ENCODE data around the gene SIM1. TPM values are rescaled to one million over a fixed set of nuclear protein-coding genes. Genes with fewer than 3 reads are reported as not detected.

The SIM1 gene
- total RNA-seq, 2 experiments from 2014 or later = not detected

GRCh38 chr6:100459592-100460184 is 5.0 kb downstream of the SIM1 start:
- POLR2A ChIA-PET = no interaction called here
- CTCF ChIA-PET = interaction anchor here (0.6 to 1.2 kb wide), 4 partner anchors 8 to 459 kb away, joined by 3 to 6 read pairs (median 3); no protein-coding TSS in a partner anchor
- Mint-ChIP-seq H3K27me3 (peaks cover 84% of the 10 kb centered on the region), H3K4me1 (ENCODE audit: low read depth) (peaks cover 6% of the 10 kb centered on the region), H3K27ac (no peak overlapping the region), H3K4me3 (no peak overlapping the region), H3K9me3 (peaks cover 5% of the 10 kb centered on the region), H3K36me3 (peaks cover 30% of the 10 kb centered on the region)
- no peak for DNase-seq
- intact Hi-C loops (cut with micrococcal nuclease) = loop anchor here (5.0 kb wide), 2 partner anchors 857 to 1632 kb away; no protein-coding TSS in a partner anchor

GRCh38 chr6:100458841-100459591 is 5.7 kb downstream of the SIM1 start:
- H3K4me1 Mint-ChIP-seq (ENCODE audit: low read depth) = peaks cover 6% of the 10 kb centered on the region
- no peak overlapping the region for H3K4me3 Mint-ChIP-seq
- peaks cover 32% of the 10 kb centered on the region for H3K36me3 Mint-ChIP-seq
- H3K9me3 Mint-ChIP-seq = peaks cover 5% of the 10 kb centered on the region
- CTCF ChIA-PET = no interaction called here
- peaks cover 89% of the 10 kb centered on the region for H3K27me3 Mint-ChIP-seq
- H3K27ac Mint-ChIP-seq = no peak overlapping the region
- DNase-seq = no peak
- intact Hi-C loops (cut with micrococcal nuclease) = loop anchor here (5.0 kb wide), 1 partner anchor 857 kb away; no protein-coding TSS in a partner anchor
- POLR2A ChIA-PET = no interaction called here

- peaks cover 29% of the 10 kb centered on the region for H3K36me3 Mint-ChIP-seq
- intact Hi-C loops (cut with micrococcal nuclease) = loop anchor here (5.0 kb wide), 1 partner anchor 855 kb away; no protein-coding TSS in a partner anchor
- peaks cover 86% of the 10 kb centered on the region for H3K27me3 Mint-ChIP-seq
- peaks cover 5% of the 10 kb centered on the region for H3K9me3 Mint-ChIP-seq
- DNase-seq = no peak
- CTCF ChIA-PET = no interaction called here
- H3K4me1 Mint-ChIP-seq (ENCODE audit: low read depth) = peaks cover 6% of the 10 kb centered on the region
- no peak overlapping the region for H3K4me3 Mint-ChIP-seq
- POLR2A ChIA-PET = no interaction called here
- no peak overlapping the region for H3K27ac Mint-ChIP-seq
These were observed 7.3 kb downstream of the SIM1 start for GRCh38 chr6:100457311-100457990.

- intact Hi-C loops (cut with micrococcal nuclease) = loop anchor here (5.0 kb wide), 1 partner anchor 855 kb away; no protein-coding TSS in a partner anchor
- Mint-ChIP-seq H3K27ac (no peak overlapping the region), H3K4me3 (no peak overlapping the region), H3K27me3 (peaks cover 81% of the 10 kb centered on the region), H3K4me1 (ENCODE audit: low read depth) (peaks cover 3% of the 10 kb centered on the region), H3K36me3 (peaks cover 26% of the 10 kb centered on the region), H3K9me3 (peaks cover 5% of the 10 kb centered on the region)
- CTCF ChIA-PET = no interaction called here
- POLR2A ChIA-PET = no interaction called here
- DNase-seq = no peak
These were observed 7.8 kb downstream of the SIM1 start for GRCh38 chr6:100456908-100457235.

GRCh38 chr6:100456141-100456907 is 8.4 kb downstream of the SIM1 start:
- intact Hi-C loops (cut with micrococcal nuclease) = loop anchor here (5.0 kb wide), 1 partner anchor 854 kb away; no protein-coding TSS in a partner anchor
- no peak overlapping the region for H3K4me3 Mint-ChIP-seq
- CTCF ChIA-PET = no interaction called here

GRCh38 chr6:100455230-100456124 is 9.2 kb downstream of the SIM1 start:
- intact Hi-C loops (cut with micrococcal nuclease) = loop anchor here (5.0 kb wide), 1 partner anchor 853 kb away; no protein-coding TSS in a partner anchor
- Mint-ChIP-seq H3K36me3 (peaks cover 23% of the 10 kb centered on the region), H3K27ac (no peak overlapping the region), H3K9me3 (peaks cover 5% of the 10 kb centered on the region), H3K4me1 (ENCODE audit: low read depth) (peaks cover 3% of the 10 kb centered on the region), H3K27me3 (peaks cover 70% of the 10 kb centered on the region), H3K4me3 (no peak overlapping the region)
- DNase-seq = no peak
- ChIA-PET POLR2A (no interaction called here), CTCF (no interaction called here)

More at GRCh38 chr6:100456141-100456907, 8.4 kb downstream of the SIM1 start:
- POLR2A ChIA-PET = no interaction called here
- H3K4me1 Mint-ChIP-seq (ENCODE audit: low read depth) = peaks cover 3% of the 10 kb centered on the region
- no peak for DNase-seq
- no peak overlapping the region for H3K27ac Mint-ChIP-seq
- H3K27me3 Mint-ChIP-seq = peaks cover 76% of the 10 kb centered on the region
- H3K36me3 Mint-ChIP-seq = peaks cover 24% of the 10 kb centered on the region
- peaks cover 5% of the 10 kb centered on the region for H3K9me3 Mint-ChIP-seq

GRCh38 chr6:100454551-100455229 is 10.0 kb downstream of the SIM1 start:
- DNase-seq = no peak
- Mint-ChIP-seq H3K27me3 (peaks cover 66% of the 10 kb centered on the region), H3K36me3 (peaks cover 23% of the 10 kb centered on the region), H3K4me3 (no peak overlapping the region), H3K4me1 (ENCODE audit: low read depth) (peaks cover 3% of the 10 kb centered on the region), H3K27ac (no peak overlapping the region), H3K9me3 (peaks cover 5% of the 10 kb centered on the region)
- POLR2A ChIA-PET = no interaction called here
- intact Hi-C loops (cut with micrococcal nuclease) = loop anchor here (5.0 kb wide), 1 partner anchor 852 kb away; no protein-coding TSS in a partner anchor
- CTCF ChIA-PET = no interaction called here

GRCh38 chr6:100453701-100454521 is 10.8 kb downstream of the SIM1 start:
- ChIA-PET CTCF (no interaction called here), POLR2A (no interaction called here)
- H3K27me3 Mint-ChIP-seq = peaks cover 66% of the 10 kb centered on the region
- no peak for DNase-seq
- H3K4me1 Mint-ChIP-seq (ENCODE audit: low read depth) = peaks cover 3% of the 10 kb centered on the region
- H3K36me3 Mint-ChIP-seq = peaks cover 22% of the 10 kb centered on the region
- no peak overlapping the region for H3K27ac Mint-ChIP-seq
- H3K9me3 Mint-ChIP-seq = peaks cover 5% of the 10 kb centered on the region
- intact Hi-C loops (cut with micrococcal nuclease) = no loop called here
- no peak overlapping the region for H3K4me3 Mint-ChIP-seq

- Mint-ChIP-seq H3K4me3 (no peak overlapping the region), H3K27me3 (peaks cover 66% of the 10 kb centered on the region), H3K27ac (no peak overlapping the region), H3K4me1 (ENCODE audit: low read depth) (peaks cover 3% of the 10 kb centered on the region), H3K36me3 (peaks cover 21% of the 10 kb centered on the region), H3K9me3 (peaks cover 5% of the 10 kb centered on the region)
- intact Hi-C loops (cut with micrococcal nuclease) = no loop called here
- ChIA-PET CTCF (no interaction called here), POLR2A (no interaction called here)
- no peak for DNase-seq
These were observed 11.7 kb downstream of the SIM1 start for GRCh38 chr6:100452998-100453397.

- Mint-ChIP-seq H3K4me3 (no peak overlapping the region), H3K4me1 (ENCODE audit: low read depth) (peaks cover 9% of the 10 kb centered on the region), H3K27me3 (peaks cover 67% of the 10 kb centered on the region), H3K9me3 (peaks cover 2% of the 10 kb centered on the region), H3K27ac (no peak overlapping the region), H3K36me3 (peaks cover 14% of the 10 kb centered on the region)
- no peak for DNase-seq
- ChIA-PET POLR2A (no interaction called here), CTCF (interaction anchor here (1.2 kb wide), 1 partner anchor 9 kb away, joined by 3 read pairs; no protein-coding TSS in a partner anchor)
- intact Hi-C loops (cut with micrococcal nuclease) = no loop called here
These were observed 13.1 kb downstream of the SIM1 start for GRCh38 chr6:100451577-100451976.

Measured in activated CD4-positive, alpha-beta memory T cell treated with anti-CD3 and anti-CD28 coated beads for 36 hours (primary cell).